ENCODE data around the gene ARAF.

Gene ARAF

DNA sequence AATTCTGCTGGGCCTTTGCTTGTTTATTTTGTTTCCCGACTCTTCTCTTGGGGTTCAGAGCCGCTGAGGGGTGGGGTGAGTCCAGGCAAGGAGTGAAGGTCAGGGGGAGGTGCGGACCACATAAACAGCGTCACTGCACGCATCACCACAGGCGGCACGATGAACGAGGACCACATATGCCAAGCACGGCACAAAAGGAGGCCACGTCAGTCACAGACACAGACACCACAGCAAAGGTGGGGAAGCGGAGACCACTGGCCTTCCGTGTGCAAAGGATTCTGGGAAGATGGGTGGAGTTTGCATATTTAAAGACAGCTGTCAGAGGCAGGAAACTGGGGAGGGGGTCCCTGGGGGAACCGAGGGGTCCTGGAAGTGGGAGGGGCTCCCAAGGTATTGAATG is 10.9 kb downstream of the ARAF start:
- no peak for TF ChIP-seq ZC3H10 (CRISPR knock-in tag; IDR thresholded peaks at IDR 0.05)
- no peak for TF ChIP-seq OSR1 (CRISPR knock-in tag; IDR thresholded peaks at IDR 0.05)
- no peak for TF ChIP-seq ZFP30 (CRISPR knock-in tag; IDR thresholded peaks at IDR 0.05)
- no peak for TF ChIP-seq BACH2 (CRISPR knock-in tag; IDR thresholded peaks at IDR 0.05; ENCODE audit: borderline replicate concordance)
- TF ChIP-seq POU6F1 (CRISPR knock-in tag; IDR thresholded peaks at IDR 0.05; ENCODE audit: borderline replicate concordance, low read depth) = no peak
- no peak for TF ChIP-seq TOX (CRISPR knock-in tag; IDR thresholded peaks at IDR 0.05; ENCODE audit: borderline replicate concordance)
- no peak for TF ChIP-seq PPARA (CRISPR knock-in tag; IDR thresholded peaks at IDR 0.05; ENCODE audit: borderline replicate concordance)
- TF ChIP-seq ZNF70 (CRISPR knock-in tag; IDR thresholded peaks at IDR 0.05) = no peak
- TF ChIP-seq, protein P1, sequence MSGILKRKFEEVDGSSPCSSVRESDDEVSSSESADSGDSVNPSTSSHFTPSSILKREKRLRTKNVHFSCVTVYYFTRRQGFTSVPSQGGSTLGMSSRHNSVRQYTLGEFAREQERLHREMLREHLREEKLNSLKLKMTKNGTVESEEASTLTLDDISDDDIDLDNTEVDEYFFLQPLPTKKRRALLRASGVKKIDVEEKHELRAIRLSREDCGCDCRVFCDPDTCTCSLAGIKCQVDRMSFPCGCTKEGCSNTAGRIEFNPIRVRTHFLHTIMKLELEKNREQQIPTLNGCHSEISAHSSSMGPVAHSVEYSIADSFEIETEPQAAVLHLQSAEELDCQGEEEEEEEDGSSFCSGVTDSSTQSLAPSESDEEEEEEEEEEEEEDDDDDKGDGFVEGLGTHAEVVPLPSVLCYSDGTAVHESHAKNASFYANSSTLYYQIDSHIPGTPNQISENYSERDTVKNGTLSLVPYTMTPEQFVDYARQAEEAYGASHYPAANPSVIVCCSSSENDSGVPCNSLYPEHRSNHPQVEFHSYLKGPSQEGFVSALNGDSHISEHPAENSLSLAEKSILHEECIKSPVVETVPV (CRISPR knock-in tag; IDR thresholded peaks at IDR 0.05) = no peak
- no peak for TF ChIP-seq RARB (CRISPR knock-in tag; IDR thresholded peaks at IDR 0.05)
- TF ChIP-seq ISL1 (CRISPR knock-in tag; IDR thresholded peaks at IDR 0.05) = no peak
- no peak for TF ChIP-seq ESRRG (CRISPR knock-in tag; IDR thresholded peaks at IDR 0.05)
- TF ChIP-seq TCF4 (CRISPR knock-in tag; IDR thresholded peaks at IDR 0.05; ENCODE audit: borderline replicate concordance) = no peak
- TF ChIP-seq GLIS3 (CRISPR knock-in tag; IDR thresholded peaks at IDR 0.05) = no peak
- ATAC-seq = no peak

- no peak for TF ChIP-seq GLIS3 (CRISPR knock-in tag; IDR thresholded peaks at IDR 0.05)
- TF ChIP-seq SNAI2 (CRISPR knock-in tag; IDR thresholded peaks at IDR 0.05) = no peak
- TF ChIP-seq ISL1 (CRISPR knock-in tag; IDR thresholded peaks at IDR 0.05) = no peak
- TF ChIP-seq TCF4 (CRISPR knock-in tag; IDR thresholded peaks at IDR 0.05; ENCODE audit: borderline replicate concordance) = no peak
- no peak for TF ChIP-seq ZFP30 (CRISPR knock-in tag; IDR thresholded peaks at IDR 0.05)
- no peak for TF ChIP-seq PPARA (CRISPR knock-in tag; IDR thresholded peaks at IDR 0.05; ENCODE audit: borderline replicate concordance)
- no peak for TF ChIP-seq TSHZ2 (CRISPR knock-in tag; IDR thresholded peaks at IDR 0.05)
- TF ChIP-seq OSR1 (CRISPR knock-in tag; IDR thresholded peaks at IDR 0.05) = no peak
- no peak for TF ChIP-seq RARB (CRISPR knock-in tag; IDR thresholded peaks at IDR 0.05)
- TF ChIP-seq, protein P1 (CRISPR knock-in tag; IDR thresholded peaks at IDR 0.05) = no peak
- no peak for TF ChIP-seq ZFP3 (CRISPR knock-in tag; IDR thresholded peaks at IDR 0.05)
- ATAC-seq = peak; percentile 5; the same call in 1 of the 3 replicates
These were observed 11.9 kb downstream of the ARAF start for GRCh38 chrX:47572773-47573340.

DNA sequence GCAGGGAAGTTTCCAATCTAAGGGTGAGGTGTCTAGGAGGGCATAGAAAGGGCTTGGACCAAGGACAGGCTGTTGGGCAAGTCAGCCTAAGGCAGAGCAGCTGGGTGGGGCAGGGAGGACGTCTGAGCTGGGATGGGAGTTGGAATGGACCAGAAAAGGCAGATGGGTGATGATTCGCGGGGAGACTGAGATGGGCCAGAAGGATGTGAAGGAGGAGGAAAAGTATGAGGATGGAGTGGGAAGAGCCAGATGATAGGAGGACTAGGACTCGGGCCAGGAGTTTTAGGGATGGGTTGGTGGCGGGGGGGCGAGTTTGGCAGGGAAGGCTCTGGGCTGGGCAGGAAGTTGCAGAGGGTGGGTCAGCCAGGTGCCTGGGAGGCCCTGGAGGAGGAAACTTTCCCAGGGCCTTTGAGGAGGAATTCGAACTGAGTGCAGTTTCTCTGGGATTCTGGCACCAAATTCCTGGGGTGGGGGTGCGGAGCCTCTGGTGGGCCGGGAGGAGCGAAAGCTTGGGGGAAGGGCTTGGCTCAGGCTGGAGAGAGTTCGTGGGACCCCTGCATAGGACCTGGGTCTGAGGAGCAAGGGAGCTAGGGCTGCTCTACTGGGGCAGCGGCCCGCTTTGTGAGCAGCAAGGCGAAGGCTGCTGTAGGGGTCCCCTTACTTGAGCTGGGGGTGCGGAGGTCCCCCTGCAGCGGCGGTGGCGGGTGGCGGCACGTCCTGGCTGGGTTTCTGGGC is 12.5 kb downstream of the ARAF start:
- ATAC-seq = peak; percentile 32

DNA sequence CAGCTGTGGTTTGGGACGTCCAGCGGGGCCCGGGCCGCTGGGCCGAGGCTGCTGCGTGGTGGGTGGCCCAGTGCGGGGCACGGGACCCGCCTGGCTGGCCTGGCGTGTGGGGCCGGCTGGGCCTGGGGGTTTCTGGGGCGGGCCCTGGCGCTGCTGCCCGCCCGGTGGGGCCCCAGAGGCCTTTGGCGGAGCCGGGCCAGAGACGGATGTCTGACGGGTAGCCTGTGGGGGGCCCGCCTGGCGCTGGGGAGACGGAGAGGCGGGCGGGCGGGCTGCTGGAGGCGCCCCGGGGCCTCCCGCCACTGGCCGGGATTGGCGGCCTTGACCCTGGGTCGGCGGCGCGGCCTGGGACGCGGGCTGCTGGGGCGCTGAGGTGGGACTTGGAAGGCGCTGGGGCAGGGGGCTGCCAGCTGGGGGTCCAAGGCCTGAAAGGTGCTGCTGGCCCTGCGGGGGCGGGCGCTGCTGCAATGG is 13.1 kb downstream of the ARAF start:
- no peak for ATAC-seq
- TF ChIP-seq GLIS3 (CRISPR knock-in tag; IDR thresholded peaks at IDR 0.05) (no peak), ZNF565 (CRISPR knock-in tag; conservative IDR thresholded peaks at IDR 0.05; ENCODE audit: low read depth) (no peak), ISL1 (CRISPR knock-in tag; IDR thresholded peaks at IDR 0.05) (no peak), SNAI2 (CRISPR knock-in tag; IDR thresholded peaks at IDR 0.05) (no peak), POU6F1 (CRISPR knock-in tag; IDR thresholded peaks at IDR 0.05; ENCODE audit: borderline replicate concordance, low read depth) (no peak), OSR1 (CRISPR knock-in tag; IDR thresholded peaks at IDR 0.05) (no peak)
- TF ChIP-seq, protein P2, sequence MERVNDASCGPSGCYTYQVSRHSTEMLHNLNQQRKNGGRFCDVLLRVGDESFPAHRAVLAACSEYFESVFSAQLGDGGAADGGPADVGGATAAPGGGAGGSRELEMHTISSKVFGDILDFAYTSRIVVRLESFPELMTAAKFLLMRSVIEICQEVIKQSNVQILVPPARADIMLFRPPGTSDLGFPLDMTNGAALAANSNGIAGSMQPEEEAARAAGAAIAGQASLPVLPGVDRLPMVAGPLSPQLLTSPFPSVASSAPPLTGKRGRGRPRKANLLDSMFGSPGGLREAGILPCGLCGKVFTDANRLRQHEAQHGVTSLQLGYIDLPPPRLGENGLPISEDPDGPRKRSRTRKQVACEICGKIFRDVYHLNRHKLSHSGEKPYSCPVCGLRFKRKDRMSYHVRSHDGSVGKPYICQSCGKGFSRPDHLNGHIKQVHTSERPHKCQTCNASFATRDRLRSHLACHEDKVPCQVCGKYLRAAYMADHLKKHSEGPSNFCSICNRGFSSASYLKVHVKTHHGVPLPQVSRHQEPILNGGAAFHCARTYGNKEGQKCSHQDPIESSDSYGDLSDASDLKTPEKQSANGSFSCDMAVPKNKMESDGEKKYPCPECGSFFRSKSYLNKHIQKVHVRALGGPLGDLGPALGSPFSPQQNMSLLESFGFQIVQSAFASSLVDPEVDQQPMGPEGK (CRISPR knock-in tag; IDR thresholded peaks at IDR 0.05; ENCODE audit: borderline replicate concordance) = no peak

More for the DNA sequence above, 12.5 kb downstream of the ARAF start:
- TF ChIP-seq ISL1 (CRISPR knock-in tag; IDR thresholded peaks at IDR 0.05) = no peak

All from SK-N-SH treated with all-trans-retinoic acid at 6 μM for 48 hours (cell line).